Activated CD4-positive, alpha-beta T cell treated with anti-CD3 and anti-CD28 coated beads, Interleukin-2, amount 10 ng/mL, durations not matched to agents 7 days and 5 days (primary cell): ENCODE results near the gene TCEAL3. TPM values are rescaled to one million over a fixed set of nuclear protein-coding genes. Genes with fewer than 3 reads are reported as not detected.
"Not testable (repeated sequence)": the region's sequence is repeated elsewhere in the genome, so short reads cannot be mapped to it uniquely, and the experiment has no call there.

Source experiments
- CTCF ChIA-PET: fragments of 350-600 bp; sonication (Branson Sonifier 250); formaldehyde crosslinking; loops from one replicate; lab custom pipeline; 2021; ENCODE audit warnings: antibody characterized with exemption; lab: Charles Lee
- POLR2A ChIA-PET: fragments of 350-600 bp; sonication (Branson Sonifier 250); formaldehyde crosslinking; loops from one replicate; lab custom pipeline; 2021; ENCODE audit warnings: antibody characterized with exemption; lab: Charles Lee
- DNase-seq: peaks from one replicate; pipeline ENCODE4 v3.0.0-alpha.2; 2020
- H3K27ac Mint-ChIP-seq: one replicate; pipeline ENCODE4 v1.8.0; 2021; ENCODE audit warnings: mild to moderate bottlenecking, moderate library complexity, mixed read lengths
- H3K27me3 Mint-ChIP-seq: one replicate; pipeline ENCODE4 v1.8.0; 2021; ENCODE audit warnings: mixed read lengths
- H3K36me3 Mint-ChIP-seq: one replicate; pipeline ENCODE4 v1.8.0; 2021; ENCODE audit warnings: low read depth, mixed read lengths
- H3K4me1 Mint-ChIP-seq: one replicate; pipeline ENCODE4 v1.8.0; 2021; ENCODE audit warnings: mixed read lengths
- H3K4me3 Mint-ChIP-seq: one replicate; pipeline ENCODE4 v1.8.0; 2021; ENCODE audit warnings: mild to moderate bottlenecking, moderate library complexity, mixed read lengths
- H3K9me3 Mint-ChIP-seq: one replicate; pipeline ENCODE4 v1.8.0; 2021; ENCODE audit warnings: mixed read lengths
- total RNA-seq, 2 experiments: library from RNA; stranded (reverse); gene quantifications; one replicate each; pipeline ENCODE4 v1.2.3, GENCODE V29; 2021

Gene TCEAL3
- total RNA-seq, 2 experiments from 2014 or later, result 2.1 to 4.0 TPM

- H3K4me1 Mint-ChIP-seq, result peaks cover 11% of the 10 kb centered on the region
- H3K4me3 Mint-ChIP-seq, result no peak overlapping the region
- peaks cover 7% of the 10 kb centered on the region for H3K27me3 Mint-ChIP-seq
- H3K36me3 Mint-ChIP-seq, result no peaks in the 10 kb centered on the region
- no peaks in the 10 kb centered on the region for H3K9me3 Mint-ChIP-seq
- no peak overlapping the region for H3K27ac Mint-ChIP-seq
- no peak for DNase-seq
- ChIA-PET CTCF (no interaction called here), POLR2A (no interaction called here)
These were observed 51.1 kb downstream of the TCEAL3 start for GRCh38 chrX:103658681-103659433.

DNA sequence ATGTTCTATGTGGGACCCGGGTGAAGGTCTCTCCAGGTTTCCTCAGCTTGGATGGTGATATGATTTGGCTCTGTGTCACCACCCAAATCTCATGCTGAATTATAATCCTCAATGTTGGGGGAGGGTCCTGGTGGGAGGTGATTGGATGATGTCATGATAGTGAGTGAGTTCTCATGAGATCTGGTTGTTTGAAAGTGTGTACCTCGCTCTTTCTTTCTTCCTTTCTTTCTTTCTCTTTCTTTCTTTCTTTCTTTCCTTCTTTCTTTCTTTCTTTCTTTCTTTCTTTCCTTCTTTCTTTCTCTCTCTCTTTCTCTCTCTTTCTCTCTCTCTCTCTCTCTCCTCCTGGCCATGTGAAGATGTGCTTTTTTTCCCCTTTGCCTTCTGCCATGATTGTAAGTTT, 51.7 kb downstream of the TCEAL3 start:
- CTCF ChIA-PET, H3K27me3 Mint-ChIP-seq, H3K4me3 Mint-ChIP-seq, H3K27ac Mint-ChIP-seq, H3K36me3 Mint-ChIP-seq, POLR2A ChIA-PET, DNase-seq, H3K9me3 Mint-ChIP-seq: not testable (repeated sequence)
- peaks cover 11% of the 10 kb centered on the region for H3K4me1 Mint-ChIP-seq

Other genes with a start within 250 kb of the TCEAL3 start
- gene BEX3, start 231.4 kb upstream of the TCEAL3 start, total RNA-seq, result 1 to 10 TPM; 5.4 to 6.3 TPM
- under 1 TPM; 0.10 to 0.12 TPM for gene RAB40A, start 88.5 kb upstream of the TCEAL3 start, total RNA-seq
- 1 to 10 TPM; 4.9 to 5.1 TPM for gene TCEAL4, start 22.4 kb upstream of the TCEAL3 start, total RNA-seq
- gene TCEAL1, start 21.0 kb downstream of the TCEAL3 start, total RNA-seq, result 1 to 10 TPM; 5.7 to 6.2 TPM
- gene MORF4L2, start 78.7 kb downstream of the TCEAL3 start, total RNA-seq, result 100 to 1,000 TPM; 122 to 126 TPM
- not detected for gene TMEM31, start 102.9 kb downstream of the TCEAL3 start, total RNA-seq
- gene PLP1, start 168.9 kb downstream of the TCEAL3 start, total RNA-seq, result not detected
- under 1 TPM; 0.40 to 0.48 TPM for gene RAB9B, start 224.3 kb downstream of the TCEAL3 start, total RNA-seq